DOHH2 (cell line): Measurements from ENCODE around the gene C19orf18.

ENCODE experiments used
- H3F3A ChIP-seq: fragments of 200-600 bp; sonication (generic), shearing (Covaris generic); 2 replicates; pipeline ENCODE4 v1.6.0; 2016; ENCODE audit warnings: antibody characterized with exemption, mild to moderate bottlenecking; ENCODE audit not compliant: control insufficient read depth, insufficient read depth
- H3K27ac ChIP-seq: fragments of 200-600 bp; sonication (generic); 2 replicates; pipeline ENCODE4 v1.5.1; 2014; ENCODE audit warnings: low read depth, mild to moderate bottlenecking, low read length, moderate library complexity
- H3K27me3 ChIP-seq: fragments of 200-600 bp; sonication (generic); 2 replicates; pipeline ENCODE4 v1.6.1; 2014; ENCODE audit warnings: mild to moderate bottlenecking, low read length, mixed read lengths; ENCODE audit not compliant: control insufficient read depth
- H3K36me3 ChIP-seq: fragments of 200-600 bp; sonication (generic); 2 replicates; pipeline ENCODE4 v1.6.1; 2014; ENCODE audit warnings: mild to moderate bottlenecking, low read length, moderate library complexity, mixed read lengths; ENCODE audit not compliant: control insufficient read depth
- H3K4me1 ChIP-seq: fragments of 200-600 bp; sonication (generic); 2 replicates; pipeline ENCODE4 v1.6.1; 2014; ENCODE audit warnings: mild to moderate bottlenecking, low read length, mixed read lengths; ENCODE audit not compliant: control insufficient read depth
- H3K4me2 ChIP-seq: fragments of 200-600 bp; sonication (generic); 2 replicates; pipeline ENCODE4 v1.6.0; 2014; ENCODE audit warnings: mild to moderate bottlenecking, low read length, moderate library complexity
- H3K4me3 ChIP-seq: fragments of 200-600 bp; sonication (generic); 2 replicates; pipeline ENCODE4 v1.5.1; 2014; ENCODE audit warnings: mild to moderate bottlenecking, low read length, mixed read lengths
- H3K79me2 ChIP-seq: fragments of 200-600 bp; sonication (generic); 2 replicates; pipeline ENCODE4 v1.6.1; 2014; ENCODE audit warnings: mild to moderate bottlenecking, low read length, mixed read lengths; ENCODE audit not compliant: control insufficient read depth
- H3K9me2 ChIP-seq: fragments of 200-600 bp; sonication (generic); replicated peaks from 2 replicates; pipeline ENCODE4 v1.6.1; 2014; ENCODE audit warnings: mild to moderate bottlenecking, low read length, mixed read lengths; ENCODE audit not compliant: control insufficient read depth
- H3K9me3 ChIP-seq: fragments of 200-600 bp; sonication (generic); 2 replicates; pipeline ENCODE4 v1.6.1; 2014; ENCODE audit warnings: antibody characterized with exemption, low read length, mixed read lengths; ENCODE audit not compliant: control insufficient read depth, insufficient read depth
- H4K20me1 ChIP-seq: fragments of 200-600 bp; sonication (generic); 2 replicates; pipeline ENCODE4 v1.6.0; 2014; ENCODE audit warnings: low read depth, mild to moderate bottlenecking, antibody characterized with exemption, low read length, moderate library complexity; ENCODE audit not compliant: control insufficient read depth, insufficient read depth
- CTCF ChIP-seq: fragments of 200-600 bp; sonication (generic); IDR thresholded peaks from one replicate; pipeline ENCODE4 v1.5.1; 2014; ENCODE audit warnings: antibody characterized with exemption, mild to moderate bottlenecking, low read depth, low read length; ENCODE audit not compliant: poor library complexity, severe bottlenecking
- EZH2phosphoT487 ChIP-seq: fragments of 200-600 bp; sonication (generic); IDR thresholded peaks from 2 replicates; pipeline ENCODE4 v1.6.1; 2017; ENCODE audit warnings: borderline replicate concordance, mild to moderate bottlenecking, antibody characterized with exemption, low read length, moderate library complexity, mixed read lengths

C19orf18 gene

GRCh38 chr19:57992841-57993240, 18.5 kb upstream of the C19orf18 start:
- H3K27ac ChIP-seq, result no peak overlapping the region
- H3K9me3 ChIP-seq, result peaks cover 20% of the 10 kb centered on the region; the same call in 1 of the 2 replicates
- H3F3A ChIP-seq, result no peaks in the 10 kb centered on the region
- TF ChIP-seq CTCF, result no peak
- no peak for TF ChIP-seq EZH2phosphoT487
- no peak overlapping the region for H3K4me3 ChIP-seq
- no peaks in the 10 kb centered on the region for H3K27me3 ChIP-seq
- H3K9me2 ChIP-seq, result no peaks in the 10 kb centered on the region
- no peak overlapping the region for H3K4me2 ChIP-seq
- H3K4me1 ChIP-seq, result no peaks in the 10 kb centered on the region
- no peaks in the 10 kb centered on the region for H4K20me1 ChIP-seq
- no peaks in the 10 kb centered on the region for H3K36me3 ChIP-seq
- H3K79me2 ChIP-seq, result no peaks in the 10 kb centered on the region

- H3K79me2 ChIP-seq, result no peaks in the 10 kb centered on the region
- no peaks in the 10 kb centered on the region for H3K9me2 ChIP-seq
- no peak overlapping the region for H3K27ac ChIP-seq
- TF ChIP-seq EZH2phosphoT487 (no peak), CTCF (no peak)
- H3K27me3 ChIP-seq, result no peaks in the 10 kb centered on the region
- no peaks in the 10 kb centered on the region for H3K4me1 ChIP-seq
- H3K9me3 ChIP-seq, result peaks cover 49% of the 10 kb centered on the region
- H4K20me1 ChIP-seq, result no peaks in the 10 kb centered on the region
- H3F3A ChIP-seq, result no peaks in the 10 kb centered on the region
- H3K4me2 ChIP-seq, result no peak overlapping the region
- H3K36me3 ChIP-seq, result no peaks in the 10 kb centered on the region
- no peak overlapping the region for H3K4me3 ChIP-seq
Observed at GRCh38 chr19:57978586-57979289, 4.4 kb upstream of the C19orf18 start.

DNA sequence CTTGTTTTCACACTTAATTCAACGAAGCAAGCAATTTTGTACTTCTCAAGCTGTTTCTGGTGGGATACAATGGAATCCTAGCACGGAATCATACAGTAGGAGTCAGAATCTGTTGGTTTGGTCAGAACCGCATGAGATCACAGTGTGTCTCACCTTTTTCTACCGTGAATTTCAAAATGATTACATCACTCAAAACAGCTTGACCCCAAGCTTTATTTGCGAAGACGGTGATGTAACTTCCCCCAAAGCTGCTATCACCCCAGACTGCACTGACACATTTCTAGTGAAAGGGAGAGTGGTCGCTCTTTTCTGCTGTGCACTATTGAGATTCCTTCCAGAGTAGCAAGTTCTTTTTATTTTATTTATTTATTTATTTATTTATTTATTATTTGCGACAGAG, 9.6 kb downstream of the C19orf18 start:
- no peak overlapping the region for H3K27ac ChIP-seq
- H3K4me3 ChIP-seq, result no peak overlapping the region
- no peaks in the 10 kb centered on the region for H3K4me1 ChIP-seq
- H3K9me2 ChIP-seq, result no peaks in the 10 kb centered on the region
- peaks cover 16% of the 10 kb centered on the region; the same call in 1 of the 2 replicates for H3K9me3 ChIP-seq
- no peaks in the 10 kb centered on the region for H3F3A ChIP-seq
- H3K4me2 ChIP-seq, result no peak overlapping the region
- H3K36me3 ChIP-seq, result no peaks in the 10 kb centered on the region
- H3K27me3 ChIP-seq, result no peaks in the 10 kb centered on the region
- no peaks in the 10 kb centered on the region for H3K79me2 ChIP-seq
- TF ChIP-seq CTCF (no peak), EZH2phosphoT487 (no peak)
- H4K20me1 ChIP-seq, result no peaks in the 10 kb centered on the region
